ENCODE data around the gene IER3.
"Not testable (repeated sequence)": the region's sequence is repeated elsewhere in the genome, so short reads cannot be mapped to it uniquely, and the experiment has no call there.

The IER3 gene

GRCh38 chr6:30767944-30768301, 23.6 kb upstream of the IER3 start:
- no peak for DNase-seq

GRCh38 chr6:30767158-30767943, 23.0 kb upstream of the IER3 start:
- no peak for DNase-seq

GRCh38 chr6:30766461-30767157, 22.3 kb upstream of the IER3 start:
- DNase-seq = no peak

- DNase-seq = not testable (repeated sequence)
These were observed 21.1 kb upstream of the IER3 start for GRCh38 chr6:30765495-30765894.

- DNase-seq = not testable (repeated sequence)
These were observed 20.2 kb upstream of the IER3 start for GRCh38 chr6:30764490-30765043.

GRCh38 chr6:30763618-30764489, 19.5 kb upstream of the IER3 start:
- DNase-seq = no peak

- DNase-seq = no peak
These were observed 18.8 kb upstream of the IER3 start for GRCh38 chr6:30763155-30763617.

- DNase-seq = no peak
These were observed 17.6 kb upstream of the IER3 start for GRCh38 chr6:30761791-30762429.

- no peak for DNase-seq
These were observed 16.2 kb upstream of the IER3 start for GRCh38 chr6:30760549-30760948.

- no peak for DNase-seq
These were observed 15.4 kb upstream of the IER3 start for GRCh38 chr6:30759575-30760239.

GRCh38 chr6:30757261-30757904, 13.0 kb upstream of the IER3 start:
- DNase-seq = no peak

GRCh38 chr6:30756405-30757003, 12.2 kb upstream of the IER3 start:
- not testable (repeated sequence) for DNase-seq

GRCh38 chr6:30754631-30755030, 10.3 kb upstream of the IER3 start:
- DNase-seq = no peak

GRCh38 chr6:30752157-30752927, 8.0 kb upstream of the IER3 start:
- DNase-seq = peak; percentile 4

- no peak for DNase-seq
These were observed 6.0 kb upstream of the IER3 start for GRCh38 chr6:30750379-30750668.

GRCh38 chr6:30749554-30750378, 5.4 kb upstream of the IER3 start:
- no peak for DNase-seq

GRCh38 chr6:30748851-30749540, 4.6 kb upstream of the IER3 start:
- DNase-seq = no peak

- no peak for DNase-seq
These were observed 3.8 kb upstream of the IER3 start for GRCh38 chr6:30747902-30748769.

All from NCI-H1436 treated with DMSO at 0.1 percent for 48 hours (cell line).